OCI-LY7 (cell line): ENCODE measurements around the gene RNF17. TPM values are rescaled to one million over a fixed set of nuclear protein-coding genes. Genes with fewer than 3 reads are reported as not detected.

ENCODE experiments used
- Bru-seq: library from RNA; stranded (reverse); fragments of 400-500 nt; gene quantifications from one replicate; lab custom pipeline; 2021; lab: Mats Ljungman, UMichigan
- BruChase-seq, 2 experiments: library from RNA; stranded (reverse); fragments of 400-500 nt; gene quantifications; one replicate each; lab custom pipeline; 2021; lab: Mats Ljungman, UMichigan
- BruUV-seq: library from RNA; stranded (reverse); fragments of 400-500 nt; replicated peaks from 2 replicates; lab custom pipeline; 2021; lab: Mats Ljungman, UMichigan
- CTCF ChIA-PET: fragments of 300-600 bp; sonication (Branson Sonifier 250); formaldehyde crosslinking; loops from one replicate; lab custom pipeline; 2022; ENCODE audit warnings: antibody characterized with exemption; ENCODE audit not compliant: unreplicated experiment; lab: Charles Lee
- POLR2A ChIA-PET: fragments of 300-600 bp; sonication (Branson Sonifier 250); formaldehyde crosslinking; loops from one replicate; lab custom pipeline; 2022; ENCODE audit warnings: antibody characterized with exemption; lab: Charles Lee
- DNase-seq: peaks from one replicate; pipeline ENCODE4 v3.0.0-alpha.2; 2015; ENCODE audit warnings: low spot score
- H2AFZ ChIP-seq: fragments of 200-600 bp; sonication (generic), shearing (Covaris generic); 2 replicates; pipeline ENCODE4 v1.6.1; 2014; ENCODE audit warnings: mild to moderate bottlenecking, antibody characterized with exemption, low read length, moderate library complexity
- H3K27ac ChIP-seq: fragments of 200-600 bp; sonication (generic); 2 replicates; pipeline ENCODE4 v1.5.1; 2014; ENCODE audit warnings: mixed run types, low read depth, mild to moderate bottlenecking, moderate library complexity, low read length, inconsistent platforms; ENCODE audit not compliant: poor library complexity, severe bottlenecking
- H3K36me3 ChIP-seq: fragments of 200-600 bp; sonication (generic); 2 replicates; pipeline ENCODE4 v1.6.1; 2014; ENCODE audit warnings: mild to moderate bottlenecking, antibody characterized with exemption, low read length, moderate library complexity, mixed read lengths; ENCODE audit not compliant: insufficient read depth
- H3K4me1 ChIP-seq: fragments of 200-600 bp; sonication (generic); 2 replicates; pipeline ENCODE4 v1.5.1; 2014; ENCODE audit warnings: mild to moderate bottlenecking, low read length; ENCODE audit not compliant: insufficient read depth, poor library complexity, severe bottlenecking
- H3K4me2 ChIP-seq: fragments of 200-600 bp; sonication (generic); 2 replicates; pipeline ENCODE4 v1.6.1; 2014; ENCODE audit warnings: mild to moderate bottlenecking, low read length
- H3K4me3 ChIP-seq: fragments of 200-600 bp; sonication (generic); 2 replicates; pipeline ENCODE4 v1.5.1; 2014; ENCODE audit warnings: mild to moderate bottlenecking, low read depth, low read length; ENCODE audit not compliant: poor library complexity, severe bottlenecking
- H3K79me2 ChIP-seq: fragments of 200-600 bp; sonication (generic); 2 replicates; pipeline ENCODE4 v1.6.1; 2016; ENCODE audit warnings: low read depth, mild to moderate bottlenecking, low read length, moderate library complexity, mixed read lengths; ENCODE audit not compliant: insufficient read depth
- H3K9me2 ChIP-seq: fragments of 200-600 bp; sonication (generic); 2 replicates; pipeline ENCODE4 v1.6.1; 2016; ENCODE audit warnings: mild to moderate bottlenecking, low read length, mixed read lengths; ENCODE audit not compliant: insufficient read depth
- H3K9me3 ChIP-seq: fragments of 200-600 bp; sonication (generic); 2 replicates; pipeline ENCODE4 v1.6.1; 2014; ENCODE audit warnings: mild to moderate bottlenecking, mixed run types, low read length, mixed read lengths
- H4K20me1 ChIP-seq: fragments of 200-600 bp; sonication (generic); 2 replicates; pipeline ENCODE4 v1.6.1; 2014; ENCODE audit warnings: mild to moderate bottlenecking, antibody characterized with exemption, low read length, moderate library complexity, mixed read lengths; ENCODE audit not compliant: insufficient read depth
- EZH2phosphoT487 ChIP-seq: fragments of 200-600 bp; sonication (generic); IDR thresholded peaks from 2 replicates; pipeline ENCODE4 v1.6.1; 2018; ENCODE audit warnings: low read depth, borderline replicate concordance, mild to moderate bottlenecking, mixed run types, antibody characterized with exemption, low read length, moderate library complexity, mixed read lengths
- intact Hi-C: fragments of 100-400 bp; cut with micrococcal nuclease; formaldehyde crosslinking; loops from one replicate; pipeline ENCODE4 v1.10.0; 2022; ENCODE audit not compliant: unreplicated experiment
- long read RNA-seq: library from polyadenylated mRNA; stranded (forward); transcript quantifications from one replicate; pipeline ENCODE4 v2.0.0, GENCODE V29; 2022
- total RNA-seq, 2 experiments: library from RNA; depleted of rRNA in 1 of 2; stranded (reverse); fragments of >200 nt in 1 of 2; shearing (Covaris generic) in 1 of 2; gene quantifications; 2 replicates each; pipeline ENCODE4 v1.2.3, GENCODE V29; 2014 to 2022
- TF ChIP-seq, protein P1 (sequence below): fragments of 200-600 bp; sonication (generic); conservative IDR thresholded peaks from 2 replicates; pipeline ENCODE4 v1.5.1; 2014; ENCODE audit warnings: mild to moderate bottlenecking, antibody characterized with exemption, low read length, moderate library complexity, mixed read lengths

RNF17 gene, protein sequence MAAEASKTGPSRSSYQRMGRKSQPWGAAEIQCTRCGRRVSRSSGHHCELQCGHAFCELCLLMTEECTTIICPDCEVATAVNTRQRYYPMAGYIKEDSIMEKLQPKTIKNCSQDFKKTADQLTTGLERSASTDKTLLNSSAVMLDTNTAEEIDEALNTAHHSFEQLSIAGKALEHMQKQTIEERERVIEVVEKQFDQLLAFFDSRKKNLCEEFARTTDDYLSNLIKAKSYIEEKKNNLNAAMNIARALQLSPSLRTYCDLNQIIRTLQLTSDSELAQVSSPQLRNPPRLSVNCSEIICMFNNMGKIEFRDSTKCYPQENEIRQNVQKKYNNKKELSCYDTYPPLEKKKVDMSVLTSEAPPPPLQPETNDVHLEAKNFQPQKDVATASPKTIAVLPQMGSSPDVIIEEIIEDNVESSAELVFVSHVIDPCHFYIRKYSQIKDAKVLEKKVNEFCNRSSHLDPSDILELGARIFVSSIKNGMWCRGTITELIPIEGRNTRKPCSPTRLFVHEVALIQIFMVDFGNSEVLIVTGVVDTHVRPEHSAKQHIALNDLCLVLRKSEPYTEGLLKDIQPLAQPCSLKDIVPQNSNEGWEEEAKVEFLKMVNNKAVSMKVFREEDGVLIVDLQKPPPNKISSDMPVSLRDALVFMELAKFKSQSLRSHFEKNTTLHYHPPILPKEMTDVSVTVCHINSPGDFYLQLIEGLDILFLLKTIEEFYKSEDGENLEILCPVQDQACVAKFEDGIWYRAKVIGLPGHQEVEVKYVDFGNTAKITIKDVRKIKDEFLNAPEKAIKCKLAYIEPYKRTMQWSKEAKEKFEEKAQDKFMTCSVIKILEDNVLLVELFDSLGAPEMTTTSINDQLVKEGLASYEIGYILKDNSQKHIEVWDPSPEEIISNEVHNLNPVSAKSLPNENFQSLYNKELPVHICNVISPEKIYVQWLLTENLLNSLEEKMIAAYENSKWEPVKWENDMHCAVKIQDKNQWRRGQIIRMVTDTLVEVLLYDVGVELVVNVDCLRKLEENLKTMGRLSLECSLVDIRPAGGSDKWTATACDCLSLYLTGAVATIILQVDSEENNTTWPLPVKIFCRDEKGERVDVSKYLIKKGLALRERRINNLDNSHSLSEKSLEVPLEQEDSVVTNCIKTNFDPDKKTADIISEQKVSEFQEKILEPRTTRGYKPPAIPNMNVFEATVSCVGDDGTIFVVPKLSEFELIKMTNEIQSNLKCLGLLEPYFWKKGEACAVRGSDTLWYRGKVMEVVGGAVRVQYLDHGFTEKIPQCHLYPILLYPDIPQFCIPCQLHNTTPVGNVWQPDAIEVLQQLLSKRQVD (N-terminal part only)
- not detected in 2 replicates for total RNA-seq (2014; rRNA removed; shearing (Covaris generic))
- not detected in 2 replicates for total RNA-seq (2022)
- Bru-seq, nascent RNA = percentile 1 among the genes with signal in this experiment
- BruChase-seq, experiment 1, labeled RNA remaining after a 6-hour chase = percentile 2 among the genes with signal in this experiment
- BruChase-seq, experiment 2, labeled RNA remaining after a 2-hour chase = not detected
- long read RNA-seq = 0 reads

DNA sequence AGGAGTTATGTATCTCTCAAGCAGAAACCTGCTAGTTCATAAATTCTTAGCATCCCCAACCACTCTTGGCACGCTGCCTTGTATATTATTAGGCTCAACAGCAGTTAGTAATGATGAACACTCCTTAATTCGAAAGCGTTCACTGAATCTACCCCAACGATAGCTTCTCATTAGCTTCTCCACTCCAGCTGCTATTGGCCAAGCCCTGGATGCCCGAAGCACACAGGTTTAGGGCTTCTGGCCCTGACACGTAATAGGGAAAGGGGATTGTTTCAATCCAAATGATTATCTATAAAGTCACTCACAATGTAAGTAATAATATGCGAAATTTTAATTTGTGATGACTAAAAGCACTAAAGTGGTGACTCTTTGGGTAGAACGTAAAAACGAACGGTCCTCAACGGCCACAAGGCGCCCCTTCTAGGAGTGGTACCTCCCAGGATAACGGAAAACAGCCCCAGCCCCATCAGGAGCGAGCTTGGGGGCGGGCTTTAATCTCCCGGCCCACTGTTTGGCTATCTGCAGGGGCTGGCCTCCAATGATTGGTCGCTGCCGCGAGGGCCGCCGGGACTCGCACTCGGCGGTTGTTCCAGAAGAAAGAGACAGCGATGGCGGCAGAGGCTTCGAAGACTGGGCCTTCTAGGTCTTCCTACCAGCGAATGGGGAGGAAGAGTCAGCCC lies at the start of gene RNF17:
RNF17 (plus strand) TSS at position 574 of the 680 bp plus-strand sequence; CDS start at position 609, 35 bp downstream.
- Histone ChIP-seq H3K36me3 (no peaks in the 10 kb centered on the region), H2AFZ (no peak within 1 kb of the TSS), H3K27ac (no peak within 1 kb of the TSS), H3K9me3 (no peaks in the 10 kb centered on the region), H3K4me1 (no peaks in the 10 kb centered on the region), H3K4me2 (no peak within 1 kb of the TSS), H3K9me2 (no peaks in the 10 kb centered on the region), H4K20me1 (no peaks in the 10 kb centered on the region), H3K4me3 (no peak within 1 kb of the TSS), H3K79me2 (no peaks in the 10 kb centered on the region)
- POLR2A ChIA-PET = no interaction called here
- intact Hi-C loops = no loop called here
- CTCF ChIA-PET = no interaction called here
- no TSS peak for BruUV-seq
- no peak for DNase-seq
- TF ChIP-seq, protein P1, sequence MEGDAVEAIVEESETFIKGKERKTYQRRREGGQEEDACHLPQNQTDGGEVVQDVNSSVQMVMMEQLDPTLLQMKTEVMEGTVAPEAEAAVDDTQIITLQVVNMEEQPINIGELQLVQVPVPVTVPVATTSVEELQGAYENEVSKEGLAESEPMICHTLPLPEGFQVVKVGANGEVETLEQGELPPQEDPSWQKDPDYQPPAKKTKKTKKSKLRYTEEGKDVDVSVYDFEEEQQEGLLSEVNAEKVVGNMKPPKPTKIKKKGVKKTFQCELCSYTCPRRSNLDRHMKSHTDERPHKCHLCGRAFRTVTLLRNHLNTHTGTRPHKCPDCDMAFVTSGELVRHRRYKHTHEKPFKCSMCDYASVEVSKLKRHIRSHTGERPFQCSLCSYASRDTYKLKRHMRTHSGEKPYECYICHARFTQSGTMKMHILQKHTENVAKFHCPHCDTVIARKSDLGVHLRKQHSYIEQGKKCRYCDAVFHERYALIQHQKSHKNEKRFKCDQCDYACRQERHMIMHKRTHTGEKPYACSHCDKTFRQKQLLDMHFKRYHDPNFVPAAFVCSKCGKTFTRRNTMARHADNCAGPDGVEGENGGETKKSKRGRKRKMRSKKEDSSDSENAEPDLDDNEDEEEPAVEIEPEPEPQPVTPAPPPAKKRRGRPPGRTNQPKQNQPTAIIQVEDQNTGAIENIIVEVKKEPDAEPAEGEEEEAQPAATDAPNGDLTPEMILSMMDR = no peak
- no peak for TF ChIP-seq EZH2phosphoT487

DNA sequence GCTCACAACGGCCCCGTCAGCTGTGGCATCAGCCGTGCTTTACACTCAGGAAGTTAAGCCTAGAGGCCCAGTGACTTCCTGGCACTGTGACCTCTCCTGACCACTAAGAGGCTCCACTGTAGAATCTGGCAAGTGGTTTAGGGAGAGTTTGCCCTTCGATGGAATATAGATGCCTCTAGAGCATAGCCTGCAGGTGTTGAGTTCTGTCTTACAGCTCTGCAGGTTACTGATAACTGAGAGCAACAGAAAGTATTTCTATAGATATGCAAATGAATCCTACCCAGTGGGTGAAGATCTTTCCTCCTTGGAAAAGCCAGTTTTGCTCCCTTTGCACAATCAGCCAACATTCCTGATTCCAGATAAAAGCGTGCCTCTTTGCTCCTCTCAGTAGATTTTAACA lies 48.0 kb upstream of the RNF17 start:
- ChIA-PET CTCF (no interaction called here), POLR2A (interaction anchor here (0.9 kb wide), 1 partner anchor 112 kb away, joined by 4 read pairs; no protein-coding TSS in a partner anchor)
- Histone ChIP-seq H3K9me2 (no peaks in the 10 kb centered on the region), H3K4me3 (no peak overlapping the region), H3K27ac (no peak overlapping the region), H3K4me2 (no peak overlapping the region), H4K20me1 (no peaks in the 10 kb centered on the region), H3K4me1 (no peaks in the 10 kb centered on the region), H3K36me3 (no peaks in the 10 kb centered on the region), H2AFZ (no peak overlapping the region), H3K9me3 (no peaks in the 10 kb centered on the region), H3K79me2 (no peaks in the 10 kb centered on the region)
- intact Hi-C loops = no loop called here
- TF ChIP-seq, protein P1 = no peak
- DNase-seq = no peak
- no TSS peak for BruUV-seq
